GM20431 (cell line): ENCODE data around the gene UNC13D.
"Not testable (repeated sequence)": the region's sequence is repeated elsewhere in the genome, so short reads cannot be mapped to it uniquely, and the experiment has no call there.

Experiments
- in situ Hi-C: fragments of 300-500 bp; cut with MseI, MboI; formaldehyde crosslinking; loops from one replicate; pipeline ENCODE4 v1.15.0; 2020; ENCODE audit warnings: low sequenced_read_pairs; ENCODE audit not compliant: unreplicated experiment

The UNC13D gene

DNA sequence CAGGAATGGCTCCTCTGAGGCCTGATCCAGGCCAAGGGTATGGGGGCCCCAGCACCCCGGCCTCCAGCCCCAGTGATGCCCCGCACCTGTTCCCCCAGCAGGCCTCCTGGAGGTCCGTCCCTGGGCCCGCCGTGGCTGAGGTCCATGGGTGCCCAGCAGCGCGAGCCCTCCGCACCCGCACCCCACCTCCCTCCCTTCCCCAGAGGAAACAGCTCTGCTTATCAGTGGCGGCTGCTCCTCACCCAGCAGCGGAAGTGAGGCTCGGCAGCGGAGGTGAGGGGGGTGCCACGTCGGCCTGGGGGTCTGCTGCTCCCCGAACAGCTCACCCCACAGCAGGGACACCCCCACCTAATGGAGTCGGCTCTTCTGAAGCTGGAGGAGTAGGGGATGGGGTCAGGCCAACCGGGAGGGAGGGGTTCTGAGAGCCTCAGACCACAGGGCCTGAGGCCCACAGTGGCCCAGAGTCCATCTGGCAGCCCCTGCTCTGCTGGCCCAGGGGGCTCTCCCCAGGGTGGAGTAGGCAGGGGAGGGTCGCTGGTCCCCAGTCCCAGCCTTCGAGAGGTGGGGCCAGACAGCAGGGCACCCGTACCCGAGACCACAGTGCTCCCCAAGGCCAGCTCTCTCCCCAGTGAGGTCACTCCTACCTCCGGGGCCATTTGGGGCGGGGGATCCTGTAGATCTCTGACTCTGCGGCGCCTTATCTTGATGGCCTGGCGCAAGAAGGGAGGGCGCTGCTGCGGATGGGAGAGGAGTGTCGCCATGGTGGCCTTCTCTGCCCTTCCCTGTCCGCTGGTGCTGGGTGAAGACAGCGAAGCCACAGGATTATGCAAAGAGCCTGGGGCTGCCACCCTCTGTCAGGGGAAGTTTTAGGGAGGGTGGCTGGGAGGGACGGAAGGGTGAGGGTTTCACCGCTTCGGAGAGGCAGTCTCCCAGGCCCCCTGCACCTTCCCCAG is at the start of gene UNC13D:
Gene UNC13D (minus strand): TSS at position 828 of the 953 bp plus-strand sequence. CDS start 67 bp downstream, at position 761.
- in situ Hi-C loops = no loop called here

DNA sequence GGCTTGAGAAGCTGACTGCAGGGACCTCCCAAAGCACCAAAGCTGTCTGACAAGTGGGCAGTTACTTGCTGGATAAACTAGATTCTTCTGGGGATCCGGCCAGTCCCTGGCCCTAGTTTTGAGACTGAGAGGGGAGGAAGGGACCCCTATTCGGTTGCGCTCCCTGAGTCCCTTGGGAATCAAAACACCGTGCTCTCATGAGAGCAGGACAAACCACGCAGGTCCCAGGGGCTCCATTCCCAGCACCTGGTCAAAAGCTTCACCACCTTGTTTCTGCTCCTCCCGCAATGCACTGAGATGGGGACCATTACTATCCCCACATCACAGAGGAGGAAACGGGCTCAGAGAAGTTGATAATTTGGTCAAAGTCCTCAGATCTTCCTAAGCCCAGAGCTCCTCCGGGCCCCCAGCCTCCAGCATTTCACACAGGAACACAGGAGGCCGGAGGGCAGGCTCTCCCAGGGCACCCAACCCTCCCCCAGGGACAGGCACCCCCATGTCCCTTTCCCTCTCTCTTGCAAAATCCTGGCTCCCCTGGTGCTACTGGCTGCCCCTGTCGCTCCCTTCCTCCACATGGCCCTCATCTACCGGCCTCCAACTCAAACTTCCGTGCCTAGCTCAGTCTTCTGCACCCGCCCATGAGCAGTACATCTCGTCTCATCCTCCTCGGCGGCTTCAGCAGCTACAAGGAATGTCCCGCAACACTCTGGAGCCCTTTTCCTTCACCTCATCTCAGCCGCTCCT is 49.3 kb upstream of the UNC13D start:
- in situ Hi-C loops = no loop called here

- in situ Hi-C loops = no loop called here
Measured at GRCh38 chr17:75892556-75893224, 48.5 kb upstream of the UNC13D start.

GRCh38 chr17:75891605-75892555 is 47.7 kb upstream of the UNC13D start:
- in situ Hi-C loops = no loop called here

DNA sequence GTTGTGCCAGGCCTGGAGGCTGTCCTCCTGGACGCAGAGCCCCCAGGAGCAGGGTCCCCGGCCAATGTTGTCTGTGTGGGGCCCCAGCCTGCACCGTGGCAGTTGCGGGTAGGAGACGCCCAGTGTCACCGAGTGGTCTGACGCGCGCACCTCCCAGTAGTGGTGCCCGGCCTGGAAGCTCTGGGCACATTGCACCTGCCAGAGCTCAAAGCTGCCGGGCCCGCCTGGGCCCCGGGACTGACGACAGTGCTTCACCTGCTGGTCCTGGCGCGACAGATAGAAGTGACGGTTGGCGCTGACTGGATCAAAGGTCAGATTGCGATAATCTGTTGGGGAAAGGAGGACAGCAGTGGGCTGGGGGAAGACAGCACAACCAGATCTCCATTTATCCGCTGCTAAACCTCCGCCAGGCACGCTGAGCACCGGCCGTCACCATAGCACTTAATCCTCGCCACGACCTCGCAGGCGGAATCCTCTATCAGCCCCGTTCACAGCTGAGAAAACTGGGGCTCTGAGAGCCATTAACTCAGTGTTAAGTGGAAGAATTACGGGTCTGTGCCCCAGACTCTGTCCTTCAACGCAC is 46.9 kb upstream of the UNC13D start:
- in situ Hi-C loops = no loop called here

DNA sequence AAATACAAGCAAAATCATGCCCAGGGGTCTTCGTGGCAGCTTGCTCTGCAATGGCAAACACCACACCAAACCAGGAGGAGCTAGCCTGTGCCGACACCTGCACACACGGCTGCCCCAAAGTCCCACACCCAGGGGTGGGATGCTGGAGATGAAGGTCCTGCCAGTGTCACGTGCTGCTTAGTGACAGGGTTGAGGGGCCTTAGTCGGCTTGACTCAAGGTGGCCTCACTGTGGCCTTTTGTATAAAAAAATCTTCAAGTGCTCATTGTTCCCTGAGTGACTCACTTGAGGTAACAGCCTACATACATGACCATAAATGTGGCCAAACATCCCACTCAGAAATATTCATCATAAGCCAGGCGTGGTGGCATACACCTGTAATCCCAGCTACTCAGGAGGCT is 45.2 kb upstream of the UNC13D start:
- in situ Hi-C loops = no loop called here

DNA sequence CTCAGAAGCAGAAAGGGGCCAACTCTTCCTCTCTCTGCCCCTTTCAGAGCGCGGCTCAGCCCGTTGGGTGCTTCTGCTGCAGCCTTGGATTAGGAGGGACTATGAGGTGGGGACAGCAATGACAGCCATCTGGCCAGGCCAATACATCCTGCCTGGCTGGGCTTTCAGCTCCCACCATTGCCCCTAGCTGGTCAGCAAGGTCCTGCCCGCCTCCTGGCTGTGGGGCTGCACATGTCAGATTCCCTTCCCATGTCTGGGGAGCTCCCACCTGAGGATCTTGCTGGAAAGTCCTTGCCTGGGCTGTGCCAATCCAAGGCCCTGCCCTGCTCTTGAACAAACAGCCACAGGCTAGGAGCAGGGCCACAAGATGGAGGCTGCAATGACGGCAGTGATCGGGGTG is 44.3 kb upstream of the UNC13D start:
- in situ Hi-C loops = no loop called here

DNA sequence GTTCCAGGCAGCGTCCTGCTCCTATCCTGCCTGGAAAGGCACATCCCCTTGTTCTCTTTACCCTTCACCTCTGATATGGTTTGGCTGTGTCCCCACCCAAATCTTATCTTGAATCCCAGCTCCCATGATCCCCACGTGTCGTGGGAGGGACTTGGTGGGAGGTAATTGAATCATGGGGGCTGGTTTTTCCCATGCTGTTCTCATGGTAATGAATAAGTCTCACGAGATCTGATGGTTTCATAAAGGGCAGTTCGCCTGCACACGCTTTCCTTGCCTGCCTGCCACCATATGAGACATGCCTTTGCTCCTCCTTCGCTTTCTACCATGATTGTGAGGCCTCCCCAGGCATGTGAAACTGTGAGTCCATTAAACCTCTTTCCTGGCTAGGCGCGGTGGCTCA is 41.7 kb upstream of the UNC13D start:
- in situ Hi-C loops = not testable (repeated sequence)

DNA sequence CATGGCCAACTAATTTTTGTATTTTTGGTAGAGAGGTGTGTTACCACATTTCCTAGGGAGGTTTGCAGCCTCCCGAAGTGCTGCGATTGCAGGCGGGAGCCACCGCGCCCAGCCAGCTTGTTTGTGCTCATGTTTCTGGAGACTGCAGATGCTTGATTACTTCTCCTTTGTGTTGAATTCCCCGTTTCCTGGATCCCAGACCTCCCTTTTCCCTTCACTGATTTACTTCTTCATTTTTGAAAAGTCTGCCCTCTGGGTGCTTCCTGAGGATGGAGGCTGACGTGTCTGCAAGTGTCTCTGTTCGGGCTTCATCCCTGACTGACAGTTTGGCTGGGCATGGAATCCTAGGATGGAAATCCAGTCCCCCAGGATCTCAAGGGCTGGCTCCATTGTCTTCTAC is 41.2 kb upstream of the UNC13D start:
- in situ Hi-C loops = no loop called here

GRCh38 chr17:75881678-75882454 is 37.7 kb upstream of the UNC13D start:
- in situ Hi-C loops = no loop called here

DNA sequence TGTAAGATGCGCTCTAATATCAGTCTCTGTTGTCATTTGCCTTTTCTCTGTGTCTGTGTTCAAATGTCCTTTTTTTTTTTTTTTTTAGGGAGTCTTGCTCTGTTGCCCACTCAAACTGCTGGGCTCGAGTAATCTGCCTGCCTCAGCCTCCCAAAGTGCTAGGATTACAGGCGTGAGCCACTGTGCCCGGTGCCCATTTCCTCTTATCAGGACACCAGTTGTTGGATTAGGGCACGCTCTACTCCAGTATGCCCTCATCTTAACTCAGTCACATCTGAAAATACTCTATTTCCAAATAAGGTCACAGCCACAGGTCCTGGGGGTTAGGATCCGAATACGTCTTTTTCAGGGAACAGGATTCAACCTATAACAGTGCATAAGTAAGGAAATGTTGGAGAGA is 36.1 kb upstream of the UNC13D start:
- in situ Hi-C loops = no loop called here

DNA sequence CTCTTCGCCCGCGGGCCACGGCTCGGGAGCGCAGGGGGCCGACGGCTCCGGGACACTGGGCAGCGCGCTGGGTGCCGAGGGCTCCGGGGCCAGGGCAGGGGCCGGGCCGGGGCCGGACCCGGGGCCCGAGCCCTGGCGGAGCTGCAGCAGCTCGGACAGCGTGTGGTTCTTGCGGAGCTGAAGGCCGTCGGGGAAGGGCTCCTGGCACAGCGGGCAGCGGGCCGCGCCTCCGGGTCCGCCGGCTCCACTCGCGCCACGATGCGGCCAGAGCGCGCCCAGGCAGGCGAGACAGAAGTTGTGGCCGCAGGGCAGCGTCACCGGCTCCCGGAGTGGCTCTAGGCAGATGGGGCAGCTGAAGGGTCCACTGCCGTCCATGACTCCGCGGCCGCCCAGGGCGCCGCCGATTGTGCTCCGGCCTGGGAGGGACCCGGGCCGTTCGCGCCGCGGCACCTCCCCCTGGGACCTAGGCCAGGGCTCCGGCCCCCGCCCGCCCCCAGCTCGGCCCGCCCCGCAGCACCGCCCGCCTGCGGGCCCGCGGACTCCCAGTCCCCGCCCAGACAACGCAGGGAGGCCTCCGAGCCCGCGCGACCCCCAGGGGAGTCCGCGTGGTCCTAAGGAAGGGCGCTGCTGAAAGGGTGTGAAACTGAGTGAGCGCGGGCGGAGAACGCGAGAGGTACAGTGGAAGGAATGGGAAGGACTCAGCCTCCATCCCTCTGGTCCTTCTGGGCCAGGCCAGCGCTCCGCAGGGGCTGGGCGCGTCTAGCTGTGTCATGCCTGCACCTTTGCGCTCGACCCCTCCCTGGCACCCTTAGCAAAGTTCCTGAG is 34.2 kb upstream of the UNC13D start, which contains the start of gene TRIM47:
Gene TRIM47 (minus strand): TSS at position 408 of the 825 bp plus-strand sequence. CDS start 33 bp downstream, at position 375.
- in situ Hi-C loops = no loop called here

DNA sequence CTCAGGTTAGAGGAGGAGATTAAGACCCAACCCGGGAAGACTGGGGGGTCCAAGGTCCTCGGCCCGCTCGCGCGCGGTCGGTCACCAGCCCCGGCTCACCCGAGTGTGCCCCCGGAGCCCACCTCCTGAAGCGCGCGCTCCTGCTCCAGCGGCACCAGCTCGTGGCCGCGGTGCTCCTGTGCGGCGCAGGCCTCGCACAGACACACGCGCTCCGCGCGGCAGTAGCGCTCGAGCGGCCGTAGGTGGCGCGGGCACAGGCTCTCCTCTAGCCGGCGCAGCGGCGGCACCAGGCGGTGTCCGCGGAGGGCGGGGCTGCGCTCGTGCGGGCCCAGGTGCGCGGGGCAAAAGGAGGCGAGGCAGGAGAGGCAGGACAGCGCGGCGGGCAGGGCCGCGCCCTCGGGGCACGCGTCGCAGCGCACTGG is 33.6 kb upstream of the UNC13D start:
- in situ Hi-C loops = no loop called here

DNA sequence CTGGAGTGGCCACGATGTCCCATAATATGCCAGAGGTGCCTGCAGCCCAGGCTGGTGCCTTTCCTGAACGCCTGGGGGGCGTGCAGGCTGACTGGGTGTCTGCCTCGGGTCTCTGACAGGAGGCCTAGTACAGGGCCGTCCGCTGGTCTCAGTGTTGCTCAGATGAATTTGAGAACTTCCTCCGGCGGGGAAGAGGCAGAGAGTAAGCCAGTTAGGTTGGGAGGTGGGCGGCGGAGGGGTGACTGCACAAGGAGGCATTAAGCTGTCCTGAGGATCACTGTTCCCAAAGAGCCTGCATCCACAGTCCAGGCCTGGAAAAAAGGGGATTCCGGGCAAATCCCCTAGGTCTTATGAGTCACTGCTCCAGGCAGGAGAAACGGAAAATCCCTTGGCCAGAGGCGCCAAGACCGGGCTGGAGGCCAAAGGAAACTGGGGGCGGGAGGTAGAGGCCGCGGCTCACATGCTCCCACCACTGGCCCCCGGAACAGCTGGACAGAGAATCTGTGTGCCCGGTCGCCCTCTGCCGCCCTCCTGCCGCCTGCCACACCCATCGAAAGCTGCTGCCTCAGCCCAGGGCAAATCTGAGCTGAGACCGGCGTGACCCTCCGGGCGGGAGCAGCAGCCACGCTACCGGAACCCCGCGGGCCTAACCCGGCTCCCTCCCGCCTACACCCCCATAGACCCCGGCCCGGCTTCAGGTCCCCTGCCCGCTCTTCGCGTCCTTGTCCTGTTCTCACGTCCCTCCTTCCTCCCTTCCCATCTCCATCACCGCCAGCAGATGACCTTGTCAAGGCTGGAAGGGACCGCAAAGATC is 32.9 kb upstream of the UNC13D start:
- in situ Hi-C loops = no loop called here

DNA sequence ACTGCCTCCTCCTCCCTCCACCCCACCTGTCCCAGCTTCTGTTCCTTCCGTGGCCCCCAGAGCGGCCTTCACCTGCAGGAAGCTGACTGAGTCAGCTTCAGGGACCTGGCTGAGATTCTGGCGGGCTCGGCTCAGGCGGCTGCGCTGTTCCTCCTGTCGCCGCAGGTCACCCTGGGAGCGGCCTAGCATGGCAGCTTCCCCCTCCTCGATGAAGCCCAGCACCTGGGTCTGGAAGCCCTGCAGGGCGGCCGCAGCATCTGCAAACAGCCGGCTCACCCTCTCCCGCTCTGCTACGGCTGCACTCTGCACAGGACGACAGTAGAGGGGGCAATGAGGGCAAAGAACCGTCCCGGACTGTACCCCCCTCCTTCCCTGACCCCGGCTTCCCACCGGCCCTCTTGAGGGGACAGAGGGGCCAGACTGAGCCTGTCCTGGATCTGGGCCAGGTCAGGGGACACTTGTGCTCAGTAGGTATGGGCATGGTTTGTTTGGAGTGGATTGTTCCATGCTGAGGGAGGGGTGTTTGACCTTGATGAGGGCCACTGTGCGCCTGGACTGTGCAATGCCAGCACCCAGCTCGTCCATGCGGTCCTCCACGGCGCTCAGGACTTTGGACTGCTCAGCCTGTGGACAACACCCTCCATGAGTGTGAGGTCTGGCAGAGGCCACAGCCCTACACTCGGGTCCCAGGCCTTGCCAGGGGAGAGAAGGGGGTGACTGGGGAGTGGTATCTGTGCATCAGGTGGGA is 32.2 kb upstream of the UNC13D start:
- in situ Hi-C loops = no loop called here

DNA sequence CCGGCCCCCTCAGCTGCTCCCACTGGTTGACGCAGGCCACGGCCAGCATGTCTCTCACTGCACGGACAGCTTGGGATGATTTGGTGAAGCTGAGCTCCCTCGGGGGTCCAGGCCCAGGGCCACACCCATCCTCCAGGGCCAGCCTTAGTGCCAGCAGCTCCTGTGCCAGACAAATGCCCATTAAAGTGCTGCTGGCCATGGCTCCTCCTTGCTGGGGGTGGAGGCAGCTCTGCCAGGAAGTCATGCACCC is 31.7 kb upstream of the UNC13D start:
- in situ Hi-C loops = no loop called here
